IMR-90 (cell line): ENCODE data around the gene FAM216B.

Experiments
- CTCF ChIP-seq: conservative IDR thresholded peaks from 2 replicates; pipeline ENCODE4 v1.5.1; 2012; ENCODE audit warnings: mild to moderate bottlenecking, low read depth, low read length, improper control_type of control experiment
- TF ChIP-seq, protein P1 (sequence below): fragments of 150-350 bp; IDR thresholded peaks from 2 replicates; pipeline ENCODE4 v1.6.1; 2017; ENCODE audit warnings: mild to moderate bottlenecking, antibody characterized with exemption, low read length, low read depth

DNA sequence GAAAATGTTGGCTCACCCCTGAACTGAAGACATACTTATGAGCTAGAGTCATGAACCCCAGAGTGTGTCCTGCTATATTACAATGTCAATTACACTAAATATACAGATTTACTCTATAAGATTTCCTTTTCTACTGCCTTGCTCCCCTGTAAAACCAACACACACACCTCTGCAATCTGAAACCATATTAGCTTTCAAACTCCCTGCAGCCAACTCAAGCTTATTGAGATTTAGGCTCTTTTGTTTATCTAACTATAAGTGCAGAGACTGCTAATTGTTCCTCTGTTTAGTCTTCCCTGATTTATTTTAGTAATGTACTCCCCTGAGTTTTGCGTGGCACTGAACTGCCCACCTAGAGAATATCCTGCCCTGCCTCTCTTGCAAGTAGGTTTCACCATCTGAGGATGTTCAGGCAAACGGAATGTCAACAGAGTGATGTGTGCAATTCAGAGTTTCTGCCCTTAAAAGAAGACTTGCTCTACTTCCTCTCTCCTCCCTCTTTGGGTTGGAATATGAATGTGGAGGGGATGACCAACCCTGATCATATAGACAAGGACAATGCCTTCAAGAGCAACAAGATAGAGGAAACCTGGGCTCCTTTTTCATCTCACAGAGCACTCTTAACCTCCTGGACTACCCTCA lies 22.3 kb downstream of the FAM216B start:
- no peak for TF ChIP-seq CTCF
- TF ChIP-seq, protein P1, sequence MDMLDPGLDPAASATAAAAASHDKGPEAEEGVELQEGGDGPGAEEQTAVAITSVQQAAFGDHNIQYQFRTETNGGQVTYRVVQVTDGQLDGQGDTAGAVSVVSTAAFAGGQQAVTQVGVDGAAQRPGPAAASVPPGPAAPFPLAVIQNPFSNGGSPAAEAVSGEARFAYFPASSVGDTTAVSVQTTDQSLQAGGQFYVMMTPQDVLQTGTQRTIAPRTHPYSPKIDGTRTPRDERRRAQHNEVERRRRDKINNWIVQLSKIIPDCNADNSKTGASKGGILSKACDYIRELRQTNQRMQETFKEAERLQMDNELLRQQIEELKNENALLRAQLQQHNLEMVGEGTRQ, result no peak
